CMK (cell line): ENCODE results near the gene YTHDF2.
A peak's percentile ranks its signal among the peaks of the same experiment; 100 is the strongest.
"Not testable (repeated sequence)": the region's sequence is repeated elsewhere in the genome, so short reads cannot be mapped to it uniquely, and the experiment has no call there.

Experiments
- DNase-seq: peaks from one replicate; pipeline ENCODE4 v3.0.0-alpha.2; 2010; ENCODE audit warnings: low read depth

The YTHDF2 gene

GRCh38 chr1:28736450-28737306, at the start of gene YTHDF2:
Gene YTHDF2 (plus strand): TSS chr1:28736940. CDS start chr1:28737121, 181 bp downstream.
- peak; percentile 95 for DNase-seq

- DNase-seq: not testable (repeated sequence)
Observed at GRCh38 chr1:28691627-28692026, 45.1 kb upstream of the YTHDF2 start.

GRCh38 chr1:28703629-28704028, 33.1 kb upstream of the YTHDF2 start:
- DNase-seq: no peak

GRCh38 chr1:28716336-28716735, 20.4 kb upstream of the YTHDF2 start:
- DNase-seq: no peak

GRCh38 chr1:28718166-28718565, 18.6 kb upstream of the YTHDF2 start:
- DNase-seq: no peak

- DNase-seq: no peak
Observed at GRCh38 chr1:28718586-28719331, 18.0 kb upstream of the YTHDF2 start.

- DNase-seq: no peak
Observed at GRCh38 chr1:28719332-28719619, 17.5 kb upstream of the YTHDF2 start.

GRCh38 chr1:28720376-28720775, 16.4 kb upstream of the YTHDF2 start:
- no peak for DNase-seq

- not testable (repeated sequence) for DNase-seq
Observed at GRCh38 chr1:28721927-28722326, 14.8 kb upstream of the YTHDF2 start.

GRCh38 chr1:28725365-28725764, 11.4 kb upstream of the YTHDF2 start:
- DNase-seq: not testable (repeated sequence)

GRCh38 chr1:28735961-28736449, 735 bp upstream of the YTHDF2 start:
- no peak for DNase-seq

- DNase-seq: peak; percentile 40
Observed at GRCh38 chr1:28737307-28738132, 780 bp downstream of the YTHDF2 start.

- no peak for DNase-seq
Observed at GRCh38 chr1:28740118-28740517, 3.4 kb downstream of the YTHDF2 start.

GRCh38 chr1:28744184-28744583, 7.4 kb downstream of the YTHDF2 start:
- no peak for DNase-seq

GRCh38 chr1:28745653-28746173, 9.0 kb downstream of the YTHDF2 start:
- no peak for DNase-seq

GRCh38 chr1:28750330-28750729, 13.6 kb downstream of the YTHDF2 start:
- DNase-seq: no peak

- DNase-seq: not testable (repeated sequence)
Observed at GRCh38 chr1:28750771-28751294, 14.1 kb downstream of the YTHDF2 start.

- DNase-seq: no peak
Observed at GRCh38 chr1:28751315-28752060, 14.7 kb downstream of the YTHDF2 start.

- no peak for DNase-seq
Observed at GRCh38 chr1:28755701-28756100, 19.0 kb downstream of the YTHDF2 start.

GRCh38 chr1:28756846-28757245, 20.1 kb downstream of the YTHDF2 start:
- no peak for DNase-seq

- no peak for DNase-seq
Observed at GRCh38 chr1:28758420-28758819, 21.7 kb downstream of the YTHDF2 start.
